HG03460 (cell line): ENCODE results near the gene FBXO42.

Source experiments
- ATAC-seq: cut with Tn5 transposase; IDR thresholded peaks from one replicate; pipeline ENCODE4 v1.9.1; 2021; ENCODE audit not compliant: unreplicated experiment

The FBXO42 gene

GRCh38 chr1:16206547-16207317, 145.5 kb downstream of the FBXO42 start:
- ATAC-seq = peak; percentile 74

GRCh38 chr1:16205891-16206546, 146.3 kb downstream of the FBXO42 start:
- no peak for ATAC-seq

GRCh38 chr1:16205334-16205671, 147.0 kb downstream of the FBXO42 start:
- ATAC-seq = no peak

GRCh38 chr1:16204634-16205333, 147.5 kb downstream of the FBXO42 start:
- no peak for ATAC-seq

GRCh38 chr1:16204216-16204615, 148.1 kb downstream of the FBXO42 start:
- ATAC-seq = no peak

- no peak for ATAC-seq
Observed at GRCh38 chr1:16203550-16203949, 148.7 kb downstream of the FBXO42 start.

- ATAC-seq = no peak
Observed at GRCh38 chr1:16202281-16203210, 149.7 kb downstream of the FBXO42 start.

- no peak for ATAC-seq
Observed at GRCh38 chr1:16199700-16200099, 152.6 kb downstream of the FBXO42 start.

GRCh38 chr1:16199157-16199501, 153.2 kb downstream of the FBXO42 start:
- ATAC-seq = no peak

- no peak for ATAC-seq
Observed at GRCh38 chr1:16198444-16199156, 153.7 kb downstream of the FBXO42 start.

GRCh38 chr1:16196874-16197273, 155.4 kb downstream of the FBXO42 start:
- no peak for ATAC-seq
